ENCODE data around the gene ZNF219.

DNA sequence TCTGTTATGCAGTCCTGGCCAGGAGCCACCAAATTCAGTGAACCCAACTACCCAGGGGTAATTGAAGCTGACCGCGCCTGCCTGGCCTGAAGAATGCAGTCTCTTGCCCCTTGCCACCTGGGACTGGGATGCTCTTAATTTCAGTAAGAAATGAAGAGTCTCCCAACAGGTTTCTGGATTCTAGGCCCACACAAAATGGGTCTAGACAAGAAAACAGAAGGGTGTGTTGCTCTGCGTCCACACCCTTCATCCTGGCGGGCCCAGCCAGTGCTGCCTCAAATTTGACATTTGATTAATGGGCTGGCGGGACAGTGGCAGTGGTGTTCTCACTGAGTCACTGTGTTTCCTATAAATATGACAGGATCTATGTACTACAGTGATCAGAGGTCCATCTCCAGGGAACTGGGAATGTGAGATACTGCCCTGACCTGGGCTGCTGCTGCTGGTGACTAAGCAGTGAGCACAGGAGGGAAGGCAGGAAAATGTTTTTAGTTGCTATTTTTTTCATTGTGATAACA lies 8.9 kb upstream of the ZNF219 start:
- TF ChIP-seq SUZ12 (IDR thresholded peaks at IDR 0.05; ENCODE audit: extremely low read depth, insufficient read depth, insufficient read length) (no peak), ZNF274 (IDR thresholded peaks at IDR 0.05; ENCODE audit: low read depth, low read length) (no peak)

Data from NT2/D1 (cell line).